GM12875 (cell line): ENCODE measurements around the gene CBLB.
A peak's percentile ranks its signal among the peaks of the same experiment; 100 is the strongest.

Experiments used
- H3K4me3 ChIP-seq: one replicate; pipeline ENCODE4 v1.5.1; 2011; ENCODE audit warnings: low read depth, low read length, control low read depth
- CTCF ChIP-seq: IDR thresholded peaks from 2 replicates; pipeline ENCODE4 v1.5.1; 2011; ENCODE audit warnings: low read depth, mild to moderate bottlenecking, control low read depth, inconsistent platforms, low read length, moderate library complexity, borderline replicate concordance; ENCODE audit not compliant: insufficient read depth

CBLB gene

GRCh38 chr3:105802118-105802706 is 66.6 kb downstream of the CBLB start:
- no peak overlapping the region for H3K4me3 ChIP-seq
- TF ChIP-seq CTCF: no peak

- H3K4me3 ChIP-seq: peak overlapping the region; percentile 5
- TF ChIP-seq CTCF: no peak
Observed at GRCh38 chr3:105801397-105801796, 67.4 kb downstream of the CBLB start.

- H3K4me3 ChIP-seq: no peak overlapping the region
- no peak for TF ChIP-seq CTCF
Observed at GRCh38 chr3:105800320-105800719, 68.5 kb downstream of the CBLB start.

GRCh38 chr3:105799286-105799685 is 69.5 kb downstream of the CBLB start:
- TF ChIP-seq CTCF: no peak
- no peak overlapping the region for H3K4me3 ChIP-seq

GRCh38 chr3:105798381-105798934 is 70.4 kb downstream of the CBLB start:
- H3K4me3 ChIP-seq: no peak overlapping the region
- TF ChIP-seq CTCF: no peak

GRCh38 chr3:105793040-105793439 is 75.8 kb downstream of the CBLB start:
- H3K4me3 ChIP-seq: no peak overlapping the region
- TF ChIP-seq CTCF: no peak
